H1 (cell line): ENCODE measurements around the gene TXNRD2. TPM values are rescaled to one million over a fixed set of nuclear protein-coding genes. Genes with fewer than 3 reads are reported as not detected.

Source experiments
- POLR2A ChIP-seq, 2 experiments: IDR thresholded peaks; 1 replicate in 1 of 2; 2 replicates in 1 of 2; pipeline ENCODE4 v1.6.1; 2011; ENCODE audit warnings: low read depth in 2 of 2, low read length in 2 of 2, mild to moderate bottlenecking in 2 of 2; ENCODE audit errors: control extremely low read depth in 1 of 2
- polyA plus RNA-seq, 7 experiments: library from polyadenylated mRNA; depleted of rRNA in 3 of 7; stranded (reverse) in 5 of 7; unstranded in 2 of 7; fragments of >200 nt in 5 of 7; fragments of 200-250 nt in 2 of 7; gene quantifications; 1 replicate in 5 of 7; 2 replicates in 1 of 7; 4 replicates in 1 of 7; pipeline versions ENCODE4 v1.2.1 to v1.2.3, GENCODE V29; 2011 to 2013; ENCODE audit warnings: missing spikeins in 2 of 7, mixed read lengths in 2 of 7
- total RNA-seq: library from RNA; stranded (reverse); fragmentation: NEBNext Ultra II Directional; extraction: Animal tissue kit (Norgen Biotek cat#: 25700); gene quantifications from 2 replicates; pipeline ENCODE4 v1.2.1, GENCODE V29; 2021
- TF ChIP-seq, protein P1 (sequence below), 3 experiments: IDR thresholded peaks; 1 replicate in 2 of 3; 2 replicates in 1 of 3; pipeline versions ENCODE4 v1.5.1 to v1.6.1; 2011; ENCODE audit warnings: low read length in 3 of 3, mild to moderate bottlenecking in 3 of 3, inconsistent platforms in 2 of 3, low read depth in 1 of 3, moderate library complexity in 1 of 3; ENCODE audit not compliant: insufficient read depth in 1 of 3; ENCODE audit errors: control extremely low read depth in 1 of 3

TXNRD2 gene
- total and polyA plus RNA-seq, 2 of the 8 experiments (the other 6 are each of a cell fraction or from before 2014, with no cell fraction given): 14.8 to 21.9 TPM

DNA sequence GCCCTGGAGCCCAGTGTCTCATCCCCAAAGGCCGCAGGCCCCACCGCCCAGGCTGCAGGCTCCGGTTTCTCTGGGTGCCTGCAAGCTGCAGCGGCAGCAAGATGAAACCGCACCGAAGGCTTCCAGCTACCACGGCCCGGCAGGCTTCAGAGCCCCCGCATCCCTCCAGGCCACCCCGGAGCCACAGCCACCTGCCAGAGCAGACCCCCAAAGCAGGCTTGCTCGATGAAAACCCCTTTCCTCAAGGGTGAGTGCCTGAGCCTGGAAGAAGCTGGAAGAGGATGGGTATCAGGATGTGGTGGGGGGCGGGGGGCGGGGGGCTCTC, 62.4 kb downstream of the TXNRD2 start (continued):
- TF ChIP-seq, protein P1, sequence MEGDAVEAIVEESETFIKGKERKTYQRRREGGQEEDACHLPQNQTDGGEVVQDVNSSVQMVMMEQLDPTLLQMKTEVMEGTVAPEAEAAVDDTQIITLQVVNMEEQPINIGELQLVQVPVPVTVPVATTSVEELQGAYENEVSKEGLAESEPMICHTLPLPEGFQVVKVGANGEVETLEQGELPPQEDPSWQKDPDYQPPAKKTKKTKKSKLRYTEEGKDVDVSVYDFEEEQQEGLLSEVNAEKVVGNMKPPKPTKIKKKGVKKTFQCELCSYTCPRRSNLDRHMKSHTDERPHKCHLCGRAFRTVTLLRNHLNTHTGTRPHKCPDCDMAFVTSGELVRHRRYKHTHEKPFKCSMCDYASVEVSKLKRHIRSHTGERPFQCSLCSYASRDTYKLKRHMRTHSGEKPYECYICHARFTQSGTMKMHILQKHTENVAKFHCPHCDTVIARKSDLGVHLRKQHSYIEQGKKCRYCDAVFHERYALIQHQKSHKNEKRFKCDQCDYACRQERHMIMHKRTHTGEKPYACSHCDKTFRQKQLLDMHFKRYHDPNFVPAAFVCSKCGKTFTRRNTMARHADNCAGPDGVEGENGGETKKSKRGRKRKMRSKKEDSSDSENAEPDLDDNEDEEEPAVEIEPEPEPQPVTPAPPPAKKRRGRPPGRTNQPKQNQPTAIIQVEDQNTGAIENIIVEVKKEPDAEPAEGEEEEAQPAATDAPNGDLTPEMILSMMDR (IDR thresholded peaks at IDR 0.05; ENCODE audit: control extremely low read depth in 1 of 3, insufficient read depth in 1 of 3, low read depth in 1 of 3, low read length in 3 of 3): no peak
- TF ChIP-seq POLR2A (IDR thresholded peaks at IDR 0.05; ENCODE audit: control extremely low read depth in 1 of 2, low read depth in 2 of 2, low read length in 2 of 2): no peak
- TF ChIP-seq, all 59 proteins: peak for 0
